Right atrium auricular region (tissue), 2 donors: ENCODE data around the gene HIPK2. TPM values are rescaled to one million over a fixed set of nuclear protein-coding genes. Genes with fewer than 3 reads are reported as not detected.

Experiments
- DNase-seq: peaks from one replicate; pipeline ENCODE4 v3.0.0-alpha.2; 2019; ENCODE audit warnings: low spot score
- H3K27ac ChIP-seq, 2 donors: fragments of 200-600 bp; sonication (generic); 1 replicate in 1 of 2; 2 replicates in 1 of 2; pipeline ENCODE4 v1.5.1; 2016 to 2019
- H3K27me3 ChIP-seq, 2 donors: fragments of 200-600 bp; sonication (generic); one replicate each; pipeline versions ENCODE4 v1.5.1 to v1.6.0; 2017 to 2019
- H3K36me3 ChIP-seq: fragments of 200-600 bp; sonication (generic); one replicate; pipeline ENCODE4 v1.5.1; 2016
- H3K4me1 ChIP-seq, 2 donors: fragments of 200-600 bp; sonication (generic); one replicate each; pipeline versions ENCODE4 v1.5.1 to v1.6.0; 2017 to 2019
- H3K4me3 ChIP-seq, 2 donors: fragments of 200-600 bp; sonication (generic); 1 replicate in 1 of 2; 2 replicates in 1 of 2; pipeline ENCODE4 v1.5.1; 2017 to 2019; ENCODE audit warnings: mild to moderate bottlenecking in 1 of 2, moderate library complexity in 1 of 2
- H3K9me3 ChIP-seq, 2 donors: fragments of 200-600 bp; sonication (generic); one replicate each; pipeline ENCODE4 v1.5.1; 2019
- total RNA-seq, 2 donors: library from RNA; depleted of rRNA; stranded (reverse); fragments of >200 nt; gene quantifications; one replicate each; pipeline ENCODE4 v1.1.0, GENCODE V29; 2016
- TF ChIP-seq, protein P1 (sequence below), 2 donors: fragments of 200-600 bp; sonication (generic); IDR thresholded peaks; one replicate each; pipeline ENCODE4 v1.5.1; 2019; ENCODE audit warnings: antibody characterized with exemption in 2 of 2

HIPK2 gene
- total RNA-seq, 2 donors from 2014 or later: 87.0 to 131 TPM

DNA sequence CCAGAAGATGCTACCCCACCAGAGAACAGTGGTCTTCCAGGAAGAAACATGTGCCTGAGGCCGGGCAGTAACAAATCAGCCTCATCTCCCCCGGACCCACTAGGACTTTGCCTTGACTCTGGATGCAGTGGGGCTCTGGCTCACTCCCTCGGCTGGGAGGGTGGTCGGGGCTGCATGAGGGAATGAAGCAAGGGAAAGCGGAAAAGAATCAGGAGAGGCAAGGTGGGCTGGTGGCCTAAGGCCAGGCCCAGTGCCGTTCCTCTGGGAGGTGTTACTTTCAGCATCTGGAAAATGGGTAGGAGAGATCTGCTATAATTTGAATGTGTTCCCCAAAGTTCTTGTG is 202.5 kb downstream of the HIPK2 start:
- H3K27ac ChIP-seq: peak overlapping the region in 1 of 2 donors; percentile 33
- H3K36me3 ChIP-seq: peaks cover 70% of the 10 kb centered on the region
- DNase-seq: no peak
- H3K4me1 ChIP-seq: peaks cover 0 to 10% of the 10 kb centered on the region in 2 donors
- H3K4me3 ChIP-seq: no peak overlapping the region
- no peaks in the 10 kb centered on the region for H3K9me3 ChIP-seq
- TF ChIP-seq, protein P1, sequence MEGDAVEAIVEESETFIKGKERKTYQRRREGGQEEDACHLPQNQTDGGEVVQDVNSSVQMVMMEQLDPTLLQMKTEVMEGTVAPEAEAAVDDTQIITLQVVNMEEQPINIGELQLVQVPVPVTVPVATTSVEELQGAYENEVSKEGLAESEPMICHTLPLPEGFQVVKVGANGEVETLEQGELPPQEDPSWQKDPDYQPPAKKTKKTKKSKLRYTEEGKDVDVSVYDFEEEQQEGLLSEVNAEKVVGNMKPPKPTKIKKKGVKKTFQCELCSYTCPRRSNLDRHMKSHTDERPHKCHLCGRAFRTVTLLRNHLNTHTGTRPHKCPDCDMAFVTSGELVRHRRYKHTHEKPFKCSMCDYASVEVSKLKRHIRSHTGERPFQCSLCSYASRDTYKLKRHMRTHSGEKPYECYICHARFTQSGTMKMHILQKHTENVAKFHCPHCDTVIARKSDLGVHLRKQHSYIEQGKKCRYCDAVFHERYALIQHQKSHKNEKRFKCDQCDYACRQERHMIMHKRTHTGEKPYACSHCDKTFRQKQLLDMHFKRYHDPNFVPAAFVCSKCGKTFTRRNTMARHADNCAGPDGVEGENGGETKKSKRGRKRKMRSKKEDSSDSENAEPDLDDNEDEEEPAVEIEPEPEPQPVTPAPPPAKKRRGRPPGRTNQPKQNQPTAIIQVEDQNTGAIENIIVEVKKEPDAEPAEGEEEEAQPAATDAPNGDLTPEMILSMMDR (IDR thresholded peaks at IDR 0.05): no peak
- H3K27me3 ChIP-seq: no peaks in the 10 kb centered on the region

DNA sequence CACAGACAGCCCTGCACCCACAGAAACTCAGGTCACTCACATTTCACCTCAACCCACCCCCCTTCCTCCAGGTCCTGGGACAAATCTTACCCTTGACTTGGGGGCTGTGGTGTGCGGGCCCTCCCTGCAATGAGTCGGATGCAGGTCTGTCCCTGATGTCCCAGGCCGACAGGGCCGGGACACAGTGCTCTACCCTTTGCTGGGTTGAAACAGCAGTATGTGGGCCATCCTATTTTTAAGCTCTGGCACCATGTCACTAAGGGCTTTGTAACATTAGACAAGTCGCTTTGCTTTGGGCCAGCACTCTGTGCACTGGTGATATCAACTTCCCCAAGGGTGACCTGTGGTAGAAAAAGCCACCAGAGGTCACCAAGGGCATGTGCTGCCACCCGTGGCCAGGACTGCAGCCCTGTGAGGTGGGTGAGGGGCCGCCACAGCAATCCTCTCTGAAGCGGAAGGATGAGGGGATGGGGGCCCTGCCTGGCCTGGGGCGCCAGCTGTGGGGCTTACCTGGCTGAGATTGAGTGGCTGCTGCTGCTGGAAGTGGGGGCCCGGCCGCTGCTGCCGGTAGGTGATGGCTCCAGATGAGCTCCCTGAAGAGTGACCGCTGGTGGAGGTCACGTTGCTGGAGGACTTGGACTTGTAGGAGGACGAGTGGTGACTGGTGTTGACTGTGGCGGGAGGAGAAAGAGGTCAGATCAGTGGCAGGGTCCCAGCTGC is 203.0 kb downstream of the HIPK2 start:
- peak overlapping the region; percentile 10 to 33 for H3K27ac ChIP-seq
- TF ChIP-seq, protein P1 (IDR thresholded peaks at IDR 0.05): no peak
- no peak for DNase-seq
- no peaks in the 10 kb centered on the region for H3K9me3 ChIP-seq
- peaks cover 68% of the 10 kb centered on the region for H3K36me3 ChIP-seq
- no peak overlapping the region for H3K4me3 ChIP-seq
- peaks cover 0 to 10% of the 10 kb centered on the region in 2 donors for H3K4me1 ChIP-seq
- H3K27me3 ChIP-seq: no peaks in the 10 kb centered on the region

DNA sequence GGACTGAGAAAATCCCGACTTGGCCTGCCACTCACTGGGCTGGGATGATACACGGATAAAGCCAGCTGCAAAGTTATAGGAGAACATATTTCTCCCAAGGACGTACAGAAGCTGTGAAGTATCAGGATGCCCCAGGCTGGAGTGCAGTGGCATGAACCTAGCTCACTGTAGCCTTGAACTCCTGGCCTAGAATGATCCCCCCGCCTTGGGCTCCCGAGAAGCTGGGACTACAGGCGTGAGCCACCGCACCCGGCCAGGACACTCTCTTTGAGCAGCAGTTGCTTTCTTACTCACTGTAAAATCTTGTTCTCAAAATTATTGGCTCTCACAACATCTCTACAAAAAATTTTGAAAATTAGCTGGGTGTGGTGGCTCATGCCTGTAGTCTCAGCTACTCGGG is 203.9 kb downstream of the HIPK2 start:
- H3K27me3 ChIP-seq: no peaks in the 10 kb centered on the region
- H3K4me3 ChIP-seq: no peak overlapping the region
- no peak for DNase-seq
- H3K9me3 ChIP-seq: no peaks in the 10 kb centered on the region
- peaks cover 0 to 10% of the 10 kb centered on the region in 2 donors for H3K4me1 ChIP-seq
- H3K36me3 ChIP-seq: peaks cover 72% of the 10 kb centered on the region
- peak overlapping the region; percentile 10 to 33 for H3K27ac ChIP-seq
- TF ChIP-seq, protein P1 (IDR thresholded peaks at IDR 0.05): no peak

DNA sequence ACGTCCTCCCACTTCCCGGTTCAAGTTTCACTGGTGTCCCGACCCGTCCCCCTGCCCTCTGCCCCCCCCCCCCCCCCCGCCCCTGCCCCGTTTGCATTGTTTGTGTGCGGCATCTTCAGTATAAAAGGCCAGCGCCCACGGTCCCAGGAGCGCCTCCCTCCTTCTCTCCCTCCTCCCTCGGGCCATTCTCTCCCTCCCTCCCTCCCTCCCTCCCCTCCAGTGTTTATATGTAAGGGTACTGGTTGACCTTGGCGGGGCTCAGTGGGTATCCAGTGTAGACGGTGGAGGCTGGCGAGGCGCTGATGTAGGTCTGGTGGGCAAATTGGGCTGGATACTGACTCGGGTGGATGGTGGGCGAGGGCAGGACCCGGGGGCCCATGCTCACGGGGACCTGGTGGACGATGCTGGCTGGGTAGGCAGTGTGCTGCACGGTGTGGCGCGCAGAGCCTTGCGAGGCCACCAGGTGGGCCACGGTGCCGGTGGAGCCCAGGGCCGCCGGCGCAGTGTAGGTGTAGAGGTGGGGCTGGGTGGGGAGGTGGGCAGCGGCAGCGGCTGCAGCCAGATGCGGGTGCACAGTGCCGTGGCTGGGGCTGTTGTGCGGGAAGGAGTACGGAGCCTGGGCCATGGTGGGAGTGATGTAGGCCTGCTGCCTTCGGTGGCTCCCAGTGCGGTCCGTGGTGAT is 205.0 kb downstream of the HIPK2 start:
- Histone ChIP-seq H3K27ac (no peak overlapping the region), H3K27me3 (no peaks in the 10 kb centered on the region), H3K9me3 (no peaks in the 10 kb centered on the region), H3K36me3 (peaks cover 62% of the 10 kb centered on the region), H3K4me1 (peaks cover 0 to 10% of the 10 kb centered on the region in 2 donors), H3K4me3 (no peak overlapping the region)
- TF ChIP-seq, protein P1 (IDR thresholded peaks at IDR 0.05): no peak
- no peak for DNase-seq

GRCh38 chr7:139572071-139572470 is 205.7 kb downstream of the HIPK2 start:
- Histone ChIP-seq H3K9me3 (no peaks in the 10 kb centered on the region), H3K36me3 (peaks cover 60% of the 10 kb centered on the region), H3K27me3 (no peaks in the 10 kb centered on the region), H3K27ac (no peak overlapping the region), H3K4me1 (peaks cover 0 to 10% of the 10 kb centered on the region in 2 donors), H3K4me3 (no peak overlapping the region)
- TF ChIP-seq, protein P1 (IDR thresholded peaks at IDR 0.05): no peak
- no peak for DNase-seq
